ENCODE results near the gene GEMIN7. TPM values are rescaled to one million over a fixed set of nuclear protein-coding genes. Genes with fewer than 3 reads are reported as not detected.

Gene GEMIN7
- total RNA-seq, 1 donor from 2014 or later = 46.0 TPM

- Histone ChIP-seq H3K4me1 (ENCODE audit: insufficient read depth, low read length) (no peaks in the 10 kb centered on the region), H3K27me3 (ENCODE audit: insufficient read depth, low read length) (no peaks in the 10 kb centered on the region), H2AFZ (ENCODE audit: low read depth, low read length) (no peak overlapping the region), H3K4me2 (ENCODE audit: low read length) (no peak overlapping the region), H4K20me1 (ENCODE audit: insufficient read depth, low read length) (peaks cover 53% of the 10 kb centered on the region), H3K9me3 (ENCODE audit: insufficient read depth, low read depth, low read length) (no peaks in the 10 kb centered on the region), H3K4me3 (ENCODE audit: insufficient read depth, low read depth, low read length) (no peak overlapping the region), H3K9ac (ENCODE audit: low read length) (no peak overlapping the region), H3K27ac (ENCODE audit: low read depth, low read length) (no peak overlapping the region), H3K36me3 (ENCODE audit: insufficient read depth, low read length) (peaks cover 3% of the 10 kb centered on the region), H3K79me2 (ENCODE audit: insufficient read depth, low read length) (peaks cover 36% of the 10 kb centered on the region)
- no peak overlapping the region for H3K27ac Mint-ChIP-seq (ENCODE audit: unreplicated experiment)
- FAIRE-seq (no peak), DNase-seq (ENCODE audit: low read depth) (no peak)
- H3K4me1 Mint-ChIP-seq (ENCODE audit: low read depth, unreplicated experiment) = peaks cover 17% of the 10 kb centered on the region
- H3K36me3 Mint-ChIP-seq (ENCODE audit: low read depth, unreplicated experiment) = peaks cover 4% of the 10 kb centered on the region
- TF ChIP-seq EZH2 (IDR thresholded peaks at IDR 0.05; ENCODE audit: insufficient read depth, low read length) = no peak
- TF ChIP-seq, protein P1, sequence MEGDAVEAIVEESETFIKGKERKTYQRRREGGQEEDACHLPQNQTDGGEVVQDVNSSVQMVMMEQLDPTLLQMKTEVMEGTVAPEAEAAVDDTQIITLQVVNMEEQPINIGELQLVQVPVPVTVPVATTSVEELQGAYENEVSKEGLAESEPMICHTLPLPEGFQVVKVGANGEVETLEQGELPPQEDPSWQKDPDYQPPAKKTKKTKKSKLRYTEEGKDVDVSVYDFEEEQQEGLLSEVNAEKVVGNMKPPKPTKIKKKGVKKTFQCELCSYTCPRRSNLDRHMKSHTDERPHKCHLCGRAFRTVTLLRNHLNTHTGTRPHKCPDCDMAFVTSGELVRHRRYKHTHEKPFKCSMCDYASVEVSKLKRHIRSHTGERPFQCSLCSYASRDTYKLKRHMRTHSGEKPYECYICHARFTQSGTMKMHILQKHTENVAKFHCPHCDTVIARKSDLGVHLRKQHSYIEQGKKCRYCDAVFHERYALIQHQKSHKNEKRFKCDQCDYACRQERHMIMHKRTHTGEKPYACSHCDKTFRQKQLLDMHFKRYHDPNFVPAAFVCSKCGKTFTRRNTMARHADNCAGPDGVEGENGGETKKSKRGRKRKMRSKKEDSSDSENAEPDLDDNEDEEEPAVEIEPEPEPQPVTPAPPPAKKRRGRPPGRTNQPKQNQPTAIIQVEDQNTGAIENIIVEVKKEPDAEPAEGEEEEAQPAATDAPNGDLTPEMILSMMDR (IDR thresholded peaks at IDR 0.05; ENCODE audit: insufficient read depth, low read depth, low read length) = no peak
- no peaks in the 10 kb centered on the region for H3K9me3 Mint-ChIP-seq (ENCODE audit: unreplicated experiment)
- no peaks in the 10 kb centered on the region for H3K27me3 Mint-ChIP-seq (ENCODE audit: low read depth, unreplicated experiment)
- no peak overlapping the region for H3K4me3 Mint-ChIP-seq (ENCODE audit: unreplicated experiment)
Observed at GRCh38 chr19:45139286-45140143, 60.5 kb downstream of the GEMIN7 start.

GRCh38 chr19:45140144-45140503 lies 61.1 kb downstream of the GEMIN7 start:
- H3K36me3 ChIP-seq (ENCODE audit: insufficient read depth, low read length) = peaks cover 3% of the 10 kb centered on the region
- H3K4me2 ChIP-seq (ENCODE audit: low read length) = no peak overlapping the region
- Mint-ChIP-seq H3K27ac (ENCODE audit: unreplicated experiment) (no peak overlapping the region), H3K9me3 (ENCODE audit: unreplicated experiment) (no peaks in the 10 kb centered on the region), H3K36me3 (ENCODE audit: low read depth, unreplicated experiment) (peaks cover 4% of the 10 kb centered on the region), H3K27me3 (ENCODE audit: low read depth, unreplicated experiment) (no peaks in the 10 kb centered on the region), H3K4me3 (ENCODE audit: unreplicated experiment) (no peak overlapping the region), H3K4me1 (ENCODE audit: low read depth, unreplicated experiment) (peaks cover 17% of the 10 kb centered on the region)
- no peaks in the 10 kb centered on the region for H3K4me1 ChIP-seq (ENCODE audit: insufficient read depth, low read length)
- DNase-seq (ENCODE audit: low read depth) (no peak), FAIRE-seq (no peak)
- H3K27ac ChIP-seq (ENCODE audit: low read depth, low read length) = no peak overlapping the region
- peaks cover 47% of the 10 kb centered on the region for H4K20me1 ChIP-seq (ENCODE audit: insufficient read depth, low read length)
- no peaks in the 10 kb centered on the region for H3K9me3 ChIP-seq (ENCODE audit: insufficient read depth, low read depth, low read length)
- H3K4me3 ChIP-seq (ENCODE audit: insufficient read depth, low read depth, low read length) = no peak overlapping the region
- H2AFZ ChIP-seq (ENCODE audit: low read depth, low read length) = no peak overlapping the region
- H3K9ac ChIP-seq (ENCODE audit: low read length) = no peak overlapping the region
- no peak for TF ChIP-seq EZH2 (IDR thresholded peaks at IDR 0.05; ENCODE audit: insufficient read depth, low read length)
- TF ChIP-seq, protein P1 (IDR thresholded peaks at IDR 0.05; ENCODE audit: insufficient read depth, low read depth, low read length) = no peak
- H3K79me2 ChIP-seq (ENCODE audit: insufficient read depth, low read length) = peaks cover 31% of the 10 kb centered on the region
- H3K27me3 ChIP-seq (ENCODE audit: insufficient read depth, low read length) = no peaks in the 10 kb centered on the region

GRCh38 chr19:45140533-45140932 lies 61.5 kb downstream of the GEMIN7 start:
- Mint-ChIP-seq H3K9me3 (ENCODE audit: unreplicated experiment) (no peaks in the 10 kb centered on the region), H3K4me3 (ENCODE audit: unreplicated experiment) (no peak overlapping the region), H3K27ac (ENCODE audit: unreplicated experiment) (peak overlapping the region; percentile 66), H3K27me3 (ENCODE audit: low read depth, unreplicated experiment) (no peaks in the 10 kb centered on the region), H3K36me3 (ENCODE audit: low read depth, unreplicated experiment) (peaks cover 4% of the 10 kb centered on the region), H3K4me1 (ENCODE audit: low read depth, unreplicated experiment) (peaks cover 17% of the 10 kb centered on the region)
- TF ChIP-seq, protein P1 (IDR thresholded peaks at IDR 0.05; ENCODE audit: insufficient read depth, low read depth, low read length) = no peak
- TF ChIP-seq EZH2 (IDR thresholded peaks at IDR 0.05; ENCODE audit: insufficient read depth, low read length) = no peak
- no peaks in the 10 kb centered on the region for H3K9me3 ChIP-seq (ENCODE audit: insufficient read depth, low read depth, low read length)
- H3K27me3 ChIP-seq (ENCODE audit: insufficient read depth, low read length) = no peaks in the 10 kb centered on the region
- DNase-seq (ENCODE audit: low read depth) (no peak), FAIRE-seq (no peak)
- peaks cover 3% of the 10 kb centered on the region for H3K36me3 ChIP-seq (ENCODE audit: insufficient read depth, low read length)
- no peak overlapping the region for H3K27ac ChIP-seq (ENCODE audit: low read depth, low read length)
- peaks cover 43% of the 10 kb centered on the region for H4K20me1 ChIP-seq (ENCODE audit: insufficient read depth, low read length)
- H3K4me2 ChIP-seq (ENCODE audit: low read length) = no peak overlapping the region
- no peaks in the 10 kb centered on the region for H3K4me1 ChIP-seq (ENCODE audit: insufficient read depth, low read length)
- H3K4me3 ChIP-seq (ENCODE audit: insufficient read depth, low read depth, low read length) = no peak overlapping the region
- no peak overlapping the region for H3K9ac ChIP-seq (ENCODE audit: low read length)
- H3K79me2 ChIP-seq (ENCODE audit: insufficient read depth, low read length) = peaks cover 27% of the 10 kb centered on the region
- H2AFZ ChIP-seq (ENCODE audit: low read depth, low read length) = no peak overlapping the region

Measured in astrocyte (in vitro differentiated cells and primary cell).